HCT116 (cell line): ENCODE data around the gene FCRL2. TPM values are rescaled to one million over a fixed set of nuclear protein-coding genes. Genes with fewer than 3 reads are reported as not detected.

Experiments
- ATAC-seq: fragments of 200-7000 bp; cut with Tn5 transposase; 2 replicates; pipeline ENCODE4 v1.9.1; 2020; ENCODE audit warnings: mild to moderate bottlenecking, moderate library complexity
- BruUV-seq: library from RNA; stranded (reverse); fragments of 400-500 nt; replicated peaks from 2 replicates; lab custom pipeline; 2021; lab: Mats Ljungman, UMichigan
- CTCF ChIA-PET: fragments of 300-600 bp; sonication (Branson Sonifier 250); formaldehyde crosslinking; loops from one replicate; lab custom pipeline; 2021; ENCODE audit warnings: antibody characterized with exemption; lab: Charles Lee
- POLR2A ChIA-PET: fragments of 300-600, 350-600 bp; sonication (Branson Sonifier 250); formaldehyde crosslinking; loops from one replicate; lab custom pipeline; 2021; ENCODE audit warnings: antibody characterized with exemption; lab: Charles Lee
- RAD21 ChIA-PET, 2 experiments: fragments of 300-600 bp; sonication (Branson Sonifier 250); formaldehyde crosslinking; loops; one replicate each; lab custom pipeline; 2023; ENCODE audit warnings: low total read pairs in 2 of 2; ENCODE audit not compliant: uncharacterized antibody in 2 of 2, unreplicated experiment in 2 of 2, low non-redundant PET in 1 of 2; lab: Charles Lee
- DNase-seq: peaks from one replicate; pipeline ENCODE4 v3.0.0-alpha.2; 2010; ENCODE audit warnings: low read depth, low spot score
- H2AFZ ChIP-seq: fragments of 200-600 bp; shearing (Covaris generic), sonication (generic); 2 replicates; pipeline ENCODE4 v1.6.1; 2017; ENCODE audit warnings: low read depth, mixed run types, mixed read lengths, antibody characterized with exemption, low read length; ENCODE audit not compliant: poor library complexity, severe bottlenecking
- H3K27ac ChIP-seq: 2 replicates; pipeline ENCODE4 v1.5.1; 2012; ENCODE audit warnings: low read depth, low read length
- H3K27me3 ChIP-seq: fragments of 200-600 bp; sonication (generic); 2 replicates; pipeline ENCODE4 v1.6.1; 2016; ENCODE audit warnings: mixed run types, low read length, mixed read lengths; ENCODE audit not compliant: insufficient read depth
- H3K36me3 ChIP-seq, 2 experiments: fragments of 200-500 bp in 1 of 2; fragments of 200-600 bp in 1 of 2; sonication (Bioruptor generic) in 1 of 2; sonication (generic) in 1 of 2; 2 replicates each; pipeline versions ENCODE4 v1.5.1 to v1.6.1; 2014 to 2016; ENCODE audit warnings: low read length in 2 of 2, inconsistent platforms in 1 of 2, mixed read lengths in 1 of 2, mixed run types in 1 of 2; ENCODE audit not compliant: insufficient read depth in 2 of 2, control insufficient read depth in 1 of 2
- H3K4me1 ChIP-seq, 2 experiments: fragments of 200-600 bp in 1 of 2; sonication (generic) in 1 of 2; 2 replicates each; pipeline versions ENCODE4 v1.5.1 to v1.6.1; 2012 to 2017; ENCODE audit warnings: low read length in 2 of 2, inconsistent platforms in 1 of 2, mild to moderate bottlenecking in 1 of 2, mixed read lengths in 1 of 2, mixed run types in 1 of 2, moderate library complexity in 1 of 2; ENCODE audit not compliant: insufficient read depth in 2 of 2, control insufficient read depth in 1 of 2
- H3K4me2 ChIP-seq: fragments of 200-600 bp; sonication (generic); 2 replicates; pipeline ENCODE4 v1.6.1; 2017; ENCODE audit warnings: mixed run types, low read length, mixed read lengths
- H3K4me3 ChIP-seq, 2 experiments: fragments of 200-600 bp in 1 of 2; sonication (generic) in 1 of 2; replicated peaks in 1 of 2; 2 replicates each; pipeline ENCODE4 v1.5.1; 2011 to 2016; ENCODE audit warnings: low read length in 2 of 2, control low read depth in 1 of 2, low read depth in 1 of 2, mild to moderate bottlenecking in 1 of 2, mixed read lengths in 1 of 2, mixed run types in 1 of 2
- H3K79me2 ChIP-seq: fragments of 200-600 bp; sonication (generic); 2 replicates; pipeline ENCODE4 v1.6.1; 2017; ENCODE audit warnings: mild to moderate bottlenecking, mixed run types, low read length, moderate library complexity, mixed read lengths; ENCODE audit not compliant: insufficient read depth
- H3K9ac ChIP-seq: fragments of 200-600 bp; sonication (generic); 2 replicates; pipeline ENCODE4 v1.6.1; 2016; ENCODE audit warnings: low read length, mixed read lengths
- H3K9me2 ChIP-seq: fragments of 200-600 bp; sonication (generic), shearing (Covaris generic); 2 replicates; pipeline ENCODE4 v1.6.1; 2017; ENCODE audit warnings: mixed run types, mild to moderate bottlenecking, moderate library complexity; ENCODE audit not compliant: insufficient read depth
- H3K9me3 ChIP-seq, 2 experiments: fragments of 200-500 bp in 1 of 2; fragments of 200-600 bp in 1 of 2; sonication (Bioruptor generic) in 1 of 2; sonication (generic) in 1 of 2; 2 replicates each; pipeline ENCODE4 v1.6.1; 2014 to 2017; ENCODE audit warnings: low read length in 2 of 2, mixed read lengths in 2 of 2, inconsistent platforms in 1 of 2, low read depth in 1 of 2, mild to moderate bottlenecking in 1 of 2, mixed run types in 1 of 2, moderate library complexity in 1 of 2; ENCODE audit not compliant: control insufficient read depth in 1 of 2, insufficient read depth in 1 of 2
- H4K20me1 ChIP-seq: fragments of 200-600 bp; sonication (generic), shearing (Covaris generic); 2 replicates; pipeline ENCODE4 v1.6.1; 2017; ENCODE audit warnings: mixed run types, mild to moderate bottlenecking, moderate library complexity; ENCODE audit not compliant: insufficient read depth
- CTCF ChIP-seq, 3 experiments: fragments of 200-600 bp in 1 of 3; sonication (generic) in 1 of 3; IDR thresholded peaks in 2 of 3; conservative IDR thresholded peaks in 1 of 3; 2 replicates each; pipeline ENCODE4 v1.5.1; 2012 to 2017; ENCODE audit warnings: low read depth in 2 of 3, low read length in 2 of 3, antibody characterized with exemption in 1 of 3, borderline replicate concordance in 1 of 3, control low read depth in 1 of 3, mild to moderate bottlenecking in 1 of 3, mixed read lengths in 1 of 3, mixed run types in 1 of 3, moderate library complexity in 1 of 3; ENCODE audit not compliant: insufficient read depth in 1 of 3
- ELF1 ChIP-seq: IDR thresholded peaks from 2 replicates; pipeline ENCODE4 v1.6.1; 2012; ENCODE audit warnings: low read depth, borderline replicate concordance
- JUND ChIP-seq: IDR thresholded peaks from 2 replicates; pipeline ENCODE4 v1.6.1; 2012
- RAD21 ChIP-seq: IDR thresholded peaks from 2 replicates; pipeline ENCODE4 v1.6.1; 2012; ENCODE audit warnings: low read depth, mild to moderate bottlenecking
- ZBTB33 ChIP-seq: IDR thresholded peaks from 2 replicates; pipeline ENCODE4 v1.6.1; 2011; ENCODE audit warnings: mild to moderate bottlenecking, low read length, moderate library complexity; ENCODE audit not compliant: insufficient replicate concordance; ENCODE audit errors: extremely low read depth
- intact Hi-C: fragments of 100-400 bp; cut with micrococcal nuclease; formaldehyde crosslinking; loops from 2 replicates; pipeline ENCODE4 v1.10.0; 2022
- total RNA-seq: library from RNA; stranded (reverse); gene quantifications from one replicate; pipeline ENCODE4 v1.2.1, GENCODE V29; 2021; ENCODE audit not compliant: unreplicated experiment

FCRL2 gene
- total RNA-seq, 1 experiment from 2014 or later = not detected

GRCh38 chr1:157697781-157698569 lies 79.0 kb downstream of the FCRL2 start (continued):
- TF ChIP-seq CTCF (IDR thresholded peaks at IDR 0.05 in 2 of 3, conservative IDR thresholded peaks at IDR 0.05 in 1 of 3; ENCODE audit: borderline replicate concordance in 1 of 3, insufficient read depth in 1 of 3, low read depth in 2 of 3, low read length in 2 of 3) = no peak

GRCh38 chr1:157696966-157697628 lies 79.8 kb downstream of the FCRL2 start:
- POLR2A ChIA-PET = no interaction called here

More at GRCh38 chr1:157696966-157697628, 79.8 kb downstream of the FCRL2 start:
- intact Hi-C loops = loop anchor here (10.0 kb wide), 1 partner anchor 428 kb away; a partner anchor contains a TSS
- H3K79me2 ChIP-seq = no peaks in the 10 kb centered on the region
- no peak for ATAC-seq
- no peak overlapping the region for H3K27ac ChIP-seq
- no peak overlapping the region for H2AFZ ChIP-seq
- H3K9me2 ChIP-seq = no peaks in the 10 kb centered on the region
- no peaks in the 10 kb centered on the region for H3K9me3 ChIP-seq
- peaks cover 55% of the 10 kb centered on the region for H3K27me3 ChIP-seq
- CTCF ChIA-PET = no interaction called here
- TF ChIP-seq JUND = no peak
- TF ChIP-seq RAD21 = no peak
- TF ChIP-seq ZBTB33 = no peak
- no peak for TF ChIP-seq ELF1
- DNase-seq = no peak
- H3K4me1 ChIP-seq = no peaks in the 10 kb centered on the region
- no peaks in the 10 kb centered on the region for H4K20me1 ChIP-seq
- H3K4me3 ChIP-seq = no peak overlapping the region
- no peaks in the 10 kb centered on the region for H3K36me3 ChIP-seq
- RAD21 ChIA-PET = no interaction called here
- H3K9ac ChIP-seq = no peak overlapping the region
- no peak overlapping the region for H3K4me2 ChIP-seq
- BruUV-seq = no TSS peak

Other genes with a start within 250 kb of the FCRL2 start
- gene FCRL5, start 224.6 kb downstream of the FCRL2 start, total RNA-seq = not detected
- not detected for gene FCRL4, start 179.0 kb downstream of the FCRL2 start, total RNA-seq
- not detected for gene FCRL3, start 76.4 kb downstream of the FCRL2 start, total RNA-seq
- gene FCRL1, start 43.0 kb upstream of the FCRL2 start, total RNA-seq = not detected
- gene CD5L, start 64.7 kb upstream of the FCRL2 start, total RNA-seq = not detected
- gene KIRREL1, start 216.5 kb upstream of the FCRL2 start, total RNA-seq = 20.0 TPM